Thoracic aorta (tissue), 2 donors: ENCODE measurements around the gene IL3. TPM values are rescaled to one million over a fixed set of nuclear protein-coding genes. Genes with fewer than 3 reads are reported as not detected.

ENCODE experiments used
- ATAC-seq: fragments of 150-250 bp; one replicate; pipeline ENCODE4 v1.8.0; 2017; ENCODE audit warnings: low read depth; ENCODE audit not compliant: insufficient number of reproducible peaks, low FRiP score
- DNase-seq: peaks from one replicate; pipeline ENCODE4 v3.0.0-alpha.2; 2020; ENCODE audit warnings: low spot score
- H3K27ac ChIP-seq, 2 donors: fragments of 200-600 bp; sonication (generic); 1 replicate in 1 of 2; 2 replicates in 1 of 2; pipeline ENCODE4 v1.5.1; 2016; ENCODE audit warnings: mild to moderate bottlenecking in 2 of 2, moderate library complexity in 2 of 2
- H3K27me3 ChIP-seq: fragments of 200-600 bp; sonication (generic); replicated peaks from 2 replicates; pipeline ENCODE4 v1.6.0; 2016; ENCODE audit warnings: mild to moderate bottlenecking; ENCODE audit not compliant: insufficient read depth
- H3K36me3 ChIP-seq: fragments of 200-600 bp; sonication (generic); one replicate; pipeline ENCODE4 v1.5.1; 2016
- H3K4me1 ChIP-seq, 2 donors: fragments of 200-600 bp; sonication (generic); 1 replicate in 1 of 2; 2 replicates in 1 of 2; pipeline versions ENCODE4 v1.5.1 to v1.6.0; 2016; ENCODE audit warnings: low read depth in 2 of 2, mild to moderate bottlenecking in 1 of 2; ENCODE audit not compliant: control insufficient read depth in 1 of 2
- H3K4me3 ChIP-seq: fragments of 200-600 bp; sonication (generic); 2 replicates; pipeline ENCODE4 v1.5.1; 2016; ENCODE audit warnings: mild to moderate bottlenecking
- H3K9me3 ChIP-seq: fragments of 200-600 bp; sonication (generic); 2 replicates; pipeline ENCODE4 v1.5.1; 2016
- total RNA-seq, 2 donors: library from RNA; depleted of rRNA; stranded (reverse); fragments of >200 nt; gene quantifications; one replicate each; pipeline versions ENCODE4 v1.1.0 to v1.2.3, GENCODE V29; 2016
- TF ChIP-seq, protein P1 (sequence below): fragments of 200-600 bp; sonication (generic); IDR thresholded peaks from one replicate; pipeline ENCODE4 v1.5.1; 2019; ENCODE audit warnings: antibody characterized with exemption

Gene IL3
- total RNA-seq, 2 donors from 2014 or later, result not detected

DNA sequence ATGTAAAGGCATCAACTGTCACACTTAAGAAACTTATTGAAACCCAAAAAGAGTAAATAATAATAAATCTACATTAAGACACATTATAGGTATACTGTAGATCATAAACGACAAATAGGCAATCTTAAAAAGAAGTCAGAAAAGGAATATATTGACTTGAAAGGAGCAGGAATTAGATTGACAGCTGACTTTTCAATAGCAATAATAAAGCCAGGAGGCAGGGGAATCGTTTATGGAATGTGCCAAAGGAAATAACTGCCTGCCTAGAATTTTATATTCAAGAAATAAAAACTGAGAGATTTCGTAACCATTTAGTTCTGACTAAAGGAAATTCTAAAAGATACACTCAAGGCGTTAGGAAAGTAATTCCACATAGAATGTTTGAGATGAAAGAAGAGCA, 27.3 kb upstream of the IL3 start:
- Histone ChIP-seq H3K4me1 (no peaks in the 10 kb centered on the region), H3K27me3 (no peaks in the 10 kb centered on the region), H3K4me3 (no peak overlapping the region), H3K9me3 (peaks cover 2% of the 10 kb centered on the region), H3K36me3 (no peaks in the 10 kb centered on the region), H3K27ac (no peak overlapping the region)
- ATAC-seq (no peak), DNase-seq (no peak)
- TF ChIP-seq, protein P1, sequence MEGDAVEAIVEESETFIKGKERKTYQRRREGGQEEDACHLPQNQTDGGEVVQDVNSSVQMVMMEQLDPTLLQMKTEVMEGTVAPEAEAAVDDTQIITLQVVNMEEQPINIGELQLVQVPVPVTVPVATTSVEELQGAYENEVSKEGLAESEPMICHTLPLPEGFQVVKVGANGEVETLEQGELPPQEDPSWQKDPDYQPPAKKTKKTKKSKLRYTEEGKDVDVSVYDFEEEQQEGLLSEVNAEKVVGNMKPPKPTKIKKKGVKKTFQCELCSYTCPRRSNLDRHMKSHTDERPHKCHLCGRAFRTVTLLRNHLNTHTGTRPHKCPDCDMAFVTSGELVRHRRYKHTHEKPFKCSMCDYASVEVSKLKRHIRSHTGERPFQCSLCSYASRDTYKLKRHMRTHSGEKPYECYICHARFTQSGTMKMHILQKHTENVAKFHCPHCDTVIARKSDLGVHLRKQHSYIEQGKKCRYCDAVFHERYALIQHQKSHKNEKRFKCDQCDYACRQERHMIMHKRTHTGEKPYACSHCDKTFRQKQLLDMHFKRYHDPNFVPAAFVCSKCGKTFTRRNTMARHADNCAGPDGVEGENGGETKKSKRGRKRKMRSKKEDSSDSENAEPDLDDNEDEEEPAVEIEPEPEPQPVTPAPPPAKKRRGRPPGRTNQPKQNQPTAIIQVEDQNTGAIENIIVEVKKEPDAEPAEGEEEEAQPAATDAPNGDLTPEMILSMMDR, result no peak

DNA sequence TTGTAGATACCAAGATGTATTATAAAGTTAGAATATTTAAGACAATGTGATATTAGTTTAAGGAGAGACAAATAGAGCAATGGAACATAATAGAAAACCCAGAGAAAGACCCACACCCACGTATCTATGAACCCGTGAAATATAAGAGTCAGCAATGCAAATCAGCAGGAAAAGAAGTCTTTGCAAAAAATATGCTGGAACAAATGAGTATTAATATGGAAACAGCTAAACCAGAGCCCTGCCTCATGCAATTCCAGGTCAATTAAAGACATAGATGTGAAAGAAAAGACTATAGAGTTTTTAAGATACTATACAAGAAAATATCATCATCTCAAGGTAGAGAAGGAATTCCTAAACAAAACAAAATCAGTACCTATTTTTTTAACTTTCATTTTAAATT, 23.1 kb upstream of the IL3 start:
- no peak for DNase-seq
- H3K36me3 ChIP-seq, result no peaks in the 10 kb centered on the region
- H3K9me3 ChIP-seq, result peaks cover 2% of the 10 kb centered on the region
- no peak overlapping the region for H3K4me3 ChIP-seq
- no peak overlapping the region for H3K27ac ChIP-seq
- ATAC-seq, result no peak
- TF ChIP-seq, protein P1, result no peak
- H3K4me1 ChIP-seq, result no peaks in the 10 kb centered on the region
- no peaks in the 10 kb centered on the region for H3K27me3 ChIP-seq

DNA sequence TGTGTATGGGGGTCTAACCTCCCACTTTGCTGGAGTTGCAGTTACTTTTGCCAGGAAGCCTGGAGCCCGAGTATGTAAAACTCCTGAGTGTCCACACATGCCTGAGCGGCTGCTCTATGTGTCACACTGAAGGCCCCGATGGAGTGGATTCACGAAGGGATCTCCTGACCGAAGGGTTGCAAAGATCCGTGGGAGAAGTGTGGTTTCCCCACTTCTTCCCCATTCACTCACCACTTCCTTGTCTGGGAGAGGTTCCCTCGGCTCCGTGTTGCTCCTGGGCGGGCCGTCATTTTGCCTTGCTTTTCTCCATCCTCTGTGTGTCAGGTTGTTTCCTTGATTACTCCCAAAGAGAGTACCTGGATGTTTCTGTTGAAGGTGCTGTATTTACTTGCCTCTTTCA, 16.2 kb upstream of the IL3 start:
- H3K4me3 ChIP-seq, result no peak overlapping the region
- no peak overlapping the region for H3K27ac ChIP-seq
- ATAC-seq (no peak), DNase-seq (no peak)
- no peaks in the 10 kb centered on the region for H3K36me3 ChIP-seq
- H3K27me3 ChIP-seq, result no peaks in the 10 kb centered on the region
- H3K9me3 ChIP-seq, result no peaks in the 10 kb centered on the region
- TF ChIP-seq, protein P1, result no peak
- H3K4me1 ChIP-seq, result no peaks in the 10 kb centered on the region

DNA sequence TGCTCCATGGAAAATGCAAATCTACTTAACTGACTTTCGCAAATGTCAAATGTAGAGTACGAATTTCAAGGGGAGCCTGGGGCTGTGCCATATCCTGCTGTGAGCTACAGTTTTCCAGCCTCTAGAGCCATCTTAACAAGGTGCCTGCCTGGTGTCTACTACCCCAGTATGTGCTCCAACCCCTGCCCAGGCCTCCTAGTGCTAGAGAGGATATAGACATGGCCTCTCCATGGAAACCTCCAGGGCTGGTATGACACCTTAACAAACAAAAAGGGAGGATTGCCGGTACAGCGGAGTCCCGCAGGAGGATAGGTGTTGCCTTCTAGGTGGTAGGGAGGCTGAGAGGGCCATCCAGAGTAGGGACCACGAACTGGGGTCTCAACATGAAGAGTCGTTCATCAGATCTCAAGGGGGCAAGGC, 13.6 kb upstream of the IL3 start:
- H3K4me3 ChIP-seq, result no peak overlapping the region
- no peaks in the 10 kb centered on the region for H3K36me3 ChIP-seq
- no peak overlapping the region for H3K27ac ChIP-seq
- DNase-seq (no peak), ATAC-seq (no peak)
- no peaks in the 10 kb centered on the region for H3K9me3 ChIP-seq
- H3K27me3 ChIP-seq, result no peaks in the 10 kb centered on the region
- TF ChIP-seq, protein P1, result no peak
- H3K4me1 ChIP-seq, result no peaks in the 10 kb centered on the region

DNA sequence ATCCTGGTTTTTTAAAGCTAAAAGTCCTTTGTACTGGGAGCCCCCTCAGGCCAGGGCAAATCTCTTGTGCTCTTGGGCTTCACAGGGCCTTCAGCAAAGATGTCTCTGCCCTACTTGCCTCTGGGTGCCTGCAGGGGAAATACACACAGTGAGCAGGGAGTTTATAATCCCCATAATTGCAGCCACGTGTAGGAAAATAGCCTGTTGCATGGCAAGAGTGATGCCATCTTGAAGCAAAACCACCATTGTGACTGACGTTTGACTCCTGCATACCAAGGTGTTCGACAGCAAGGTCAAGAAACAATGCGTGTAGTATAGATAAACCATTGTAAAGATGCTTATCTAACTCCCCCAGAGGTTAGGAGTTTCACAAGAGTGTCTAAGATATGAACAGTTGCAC, 11.4 kb upstream of the IL3 start:
- no peak overlapping the region for H3K4me3 ChIP-seq
- DNase-seq, result no peak

More for the DNA sequence above, 11.4 kb upstream of the IL3 start:
- Histone ChIP-seq H3K27me3 (no peaks in the 10 kb centered on the region), H3K4me1 (no peaks in the 10 kb centered on the region), H3K9me3 (no peaks in the 10 kb centered on the region), H3K27ac (no peak overlapping the region), H3K36me3 (no peaks in the 10 kb centered on the region)
- ATAC-seq, result no peak
- TF ChIP-seq, protein P1, result no peak
